GM21360 (cell line): ENCODE measurements around the gene ATN1.
"Not testable (repeated sequence)": the region's sequence is repeated elsewhere in the genome, so short reads cannot be mapped to it uniquely, and the experiment has no call there.

Experiments
- ATAC-seq: cut with Tn5 transposase; IDR thresholded peaks from one replicate; pipeline ENCODE4 v1.9.1; 2021; ENCODE audit warnings: mild to moderate bottlenecking, moderate library complexity; ENCODE audit not compliant: unreplicated experiment

ATN1 gene, protein sequence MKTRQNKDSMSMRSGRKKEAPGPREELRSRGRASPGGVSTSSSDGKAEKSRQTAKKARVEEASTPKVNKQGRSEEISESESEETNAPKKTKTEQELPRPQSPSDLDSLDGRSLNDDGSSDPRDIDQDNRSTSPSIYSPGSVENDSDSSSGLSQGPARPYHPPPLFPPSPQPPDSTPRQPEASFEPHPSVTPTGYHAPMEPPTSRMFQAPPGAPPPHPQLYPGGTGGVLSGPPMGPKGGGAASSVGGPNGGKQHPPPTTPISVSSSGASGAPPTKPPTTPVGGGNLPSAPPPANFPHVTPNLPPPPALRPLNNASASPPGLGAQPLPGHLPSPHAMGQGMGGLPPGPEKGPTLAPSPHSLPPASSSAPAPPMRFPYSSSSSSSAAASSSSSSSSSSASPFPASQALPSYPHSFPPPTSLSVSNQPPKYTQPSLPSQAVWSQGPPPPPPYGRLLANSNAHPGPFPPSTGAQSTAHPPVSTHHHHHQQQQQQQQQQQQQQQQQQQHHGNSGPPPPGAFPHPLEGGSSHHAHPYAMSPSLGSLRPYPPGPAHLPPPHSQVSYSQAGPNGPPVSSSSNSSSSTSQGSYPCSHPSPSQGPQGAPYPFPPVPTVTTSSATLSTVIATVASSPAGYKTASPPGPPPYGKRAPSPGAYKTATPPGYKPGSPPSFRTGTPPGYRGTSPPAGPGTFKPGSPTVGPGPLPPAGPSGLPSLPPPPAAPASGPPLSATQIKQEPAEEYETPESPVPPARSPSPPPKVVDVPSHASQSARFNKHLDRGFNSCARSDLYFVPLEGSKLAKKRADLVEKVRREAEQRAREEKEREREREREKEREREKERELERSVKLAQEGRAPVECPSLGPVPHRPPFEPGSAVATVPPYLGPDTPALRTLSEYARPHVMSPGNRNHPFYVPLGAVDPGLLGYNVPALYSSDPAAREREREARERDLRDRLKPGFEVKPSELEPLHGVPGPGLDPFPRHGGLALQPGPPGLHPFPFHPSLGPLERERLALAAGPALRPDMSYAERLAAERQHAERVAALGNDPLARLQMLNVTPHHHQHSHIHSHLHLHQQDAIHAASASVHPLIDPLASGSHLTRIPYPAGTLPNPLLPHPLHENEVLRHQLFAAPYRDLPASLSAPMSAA (N-terminal part only)

DNA sequence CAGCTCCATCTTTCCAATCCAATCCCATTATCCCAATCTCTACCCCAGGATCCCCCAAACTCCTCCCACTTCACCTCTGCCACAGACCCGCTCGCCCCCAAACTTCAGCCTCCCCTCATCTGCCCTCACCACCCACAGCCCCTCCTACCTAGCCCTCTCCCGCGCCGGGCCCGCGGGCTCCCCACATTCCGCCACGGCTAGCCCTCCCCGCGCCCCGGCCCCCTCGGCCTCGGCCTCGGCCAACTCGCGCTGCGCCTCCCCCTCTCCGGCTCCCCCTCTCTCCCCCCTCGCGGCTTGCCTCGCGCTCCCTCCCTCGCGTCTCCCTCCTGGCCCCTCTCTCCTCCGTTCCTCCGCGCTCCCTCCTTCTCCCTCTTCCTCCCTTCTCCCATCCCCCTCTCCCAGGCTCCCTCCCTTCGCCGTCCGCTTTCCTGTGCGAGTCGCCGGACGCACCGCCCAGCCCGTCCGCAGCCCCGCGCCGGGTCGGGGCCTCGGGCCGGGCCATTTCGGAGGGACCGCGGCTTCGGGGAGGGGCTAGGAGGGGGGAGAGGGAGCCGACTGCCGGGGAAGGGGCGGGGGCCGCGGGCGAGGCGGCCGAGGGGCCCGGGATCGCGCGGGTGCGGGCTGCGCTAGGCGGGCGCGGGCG lies at the start of gene ATN1:
TSS of gene ATN1 (plus strand) at position 581 of the 643 bp plus-strand sequence. CDS start 6,043 bp downstream, outside the sequence.
- no peak for ATAC-seq

DNA sequence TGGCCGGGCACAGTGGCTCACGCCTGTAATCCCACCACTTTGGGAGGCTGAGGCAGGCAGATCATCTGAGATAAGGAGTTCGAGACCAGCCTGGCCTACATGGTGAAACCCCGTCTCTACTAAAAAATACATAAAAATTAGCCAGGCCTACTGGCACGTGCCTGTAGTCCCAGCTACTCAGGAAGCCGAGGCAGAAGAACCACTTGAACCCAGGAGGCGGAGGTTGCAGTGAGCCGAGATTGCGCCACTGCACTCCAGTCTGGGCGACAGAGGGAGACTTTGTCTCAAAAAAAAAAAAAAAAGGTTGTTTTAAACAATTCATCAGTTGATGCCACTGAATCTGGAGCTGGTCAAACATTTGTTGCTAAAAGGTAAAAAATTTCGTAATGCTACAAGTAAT lies 47.9 kb upstream of the ATN1 start:
- ATAC-seq: not testable (repeated sequence)

DNA sequence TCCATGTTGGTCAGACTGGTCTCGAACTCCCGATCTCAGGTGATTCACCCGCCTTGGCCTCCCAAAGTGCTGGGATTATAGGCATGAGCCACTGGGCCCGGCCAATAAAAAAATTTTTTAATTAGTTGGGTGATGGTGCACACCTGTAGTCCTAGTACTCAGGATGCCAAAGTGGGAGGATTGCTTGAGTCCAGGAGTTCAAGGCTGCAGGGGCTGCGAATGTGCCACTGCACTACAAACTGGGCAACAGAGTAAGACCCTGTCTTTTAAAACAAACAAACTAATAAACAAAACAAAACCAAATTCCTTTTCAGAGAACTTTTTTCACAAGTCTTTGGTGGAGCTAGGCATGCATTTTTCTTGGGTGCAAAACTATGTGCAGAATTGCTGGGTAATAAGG lies 44.5 kb upstream of the ATN1 start:
- ATAC-seq: no peak

DNA sequence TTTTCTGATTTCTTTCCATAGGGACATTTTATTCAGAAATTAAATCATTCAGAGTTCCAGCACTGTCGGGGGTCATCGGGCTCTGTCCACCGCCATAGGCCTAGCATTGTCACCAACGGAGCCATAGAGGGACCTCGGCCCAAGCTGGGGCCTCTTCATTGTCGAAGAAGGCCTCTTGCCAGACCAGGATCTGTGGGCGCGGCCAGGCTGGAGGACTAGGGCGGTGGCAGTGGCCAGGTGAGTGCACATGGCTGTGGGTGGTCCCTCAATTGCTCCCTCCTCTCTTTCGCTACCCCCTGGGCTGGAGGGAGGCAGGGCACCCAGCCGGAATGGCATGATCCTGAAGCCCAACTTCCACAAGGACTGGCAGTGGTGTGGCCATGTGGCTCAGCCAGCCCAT lies 44.1 kb upstream of the ATN1 start:
- no peak for ATAC-seq

DNA sequence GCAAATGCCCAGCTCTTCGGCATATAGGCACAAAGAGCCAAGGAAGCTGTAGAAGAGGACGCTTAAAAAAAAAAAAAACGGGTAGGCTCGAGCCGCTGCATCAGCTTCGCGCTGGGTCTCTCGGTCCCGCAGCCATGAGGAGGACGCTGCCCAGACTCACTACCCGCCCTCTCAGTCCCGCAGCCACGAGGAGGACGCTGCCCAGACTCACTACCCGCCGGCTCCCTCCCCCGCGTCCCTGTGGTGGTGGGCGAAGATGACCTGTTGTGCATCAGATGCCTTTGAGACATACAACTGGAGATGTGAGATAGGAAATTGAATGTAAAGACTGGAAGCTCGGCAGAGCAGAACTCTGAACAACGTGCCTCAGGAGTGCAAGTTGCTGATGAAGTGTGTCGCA lies 43.2 kb upstream of the ATN1 start:
- no peak for ATAC-seq

DNA sequence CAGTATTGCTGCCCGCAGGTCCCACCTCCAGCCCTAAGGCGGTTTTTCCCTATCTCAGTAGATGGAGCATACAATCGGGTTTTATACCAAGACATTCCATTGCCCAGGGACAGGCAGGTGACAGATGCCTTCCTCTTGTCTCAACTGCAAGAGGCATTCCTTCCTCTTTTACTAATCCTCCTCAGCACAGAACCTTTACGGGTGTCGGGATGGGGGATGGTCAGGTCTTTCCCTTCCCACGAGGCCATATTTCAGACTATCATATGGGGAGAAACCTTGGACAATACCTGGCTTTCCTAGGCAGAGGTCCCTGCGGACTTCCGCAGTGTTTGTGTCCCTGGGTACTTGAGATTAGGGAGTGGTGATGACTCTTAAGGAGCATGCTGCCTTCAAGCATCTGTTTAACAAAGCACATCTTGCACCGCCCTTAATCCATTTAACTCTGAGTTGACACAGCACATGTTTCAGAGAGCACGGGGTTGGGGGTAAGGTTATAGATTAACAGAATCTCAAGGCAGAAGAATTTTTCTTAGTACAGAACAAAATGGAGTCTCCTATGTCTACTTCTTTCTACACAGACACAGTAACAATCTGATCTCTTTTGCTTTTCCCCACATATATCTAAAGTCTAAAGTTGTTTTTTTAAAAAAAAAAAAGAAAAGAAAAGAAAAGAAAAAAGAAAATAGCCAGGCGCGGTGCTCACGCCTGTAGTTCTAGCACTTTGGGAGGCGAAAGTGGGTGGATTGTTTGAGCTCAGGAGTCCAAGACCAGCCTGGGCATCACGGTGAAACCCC lies 41.4 kb upstream of the ATN1 start:
- not testable (repeated sequence) for ATAC-seq

DNA sequence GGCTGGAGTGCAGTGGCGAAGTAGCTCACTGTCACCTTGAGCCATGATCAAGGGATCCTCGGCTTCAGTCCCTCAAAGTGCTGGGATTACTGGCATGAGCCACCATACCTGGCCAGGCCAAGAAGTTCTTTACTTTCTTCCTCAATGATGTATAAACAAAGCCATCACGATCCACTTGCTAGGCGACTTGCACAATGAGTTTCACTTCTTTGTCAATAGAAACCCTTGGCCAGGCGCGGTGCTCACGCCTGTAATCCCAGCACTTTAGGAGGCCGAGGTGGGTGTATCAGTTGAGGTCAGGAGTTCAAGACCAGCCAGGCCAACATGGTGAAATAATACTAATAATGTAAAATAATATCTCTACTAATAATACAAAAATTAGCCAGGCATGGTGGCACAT lies 40.3 kb upstream of the ATN1 start:
- ATAC-seq: no peak

DNA sequence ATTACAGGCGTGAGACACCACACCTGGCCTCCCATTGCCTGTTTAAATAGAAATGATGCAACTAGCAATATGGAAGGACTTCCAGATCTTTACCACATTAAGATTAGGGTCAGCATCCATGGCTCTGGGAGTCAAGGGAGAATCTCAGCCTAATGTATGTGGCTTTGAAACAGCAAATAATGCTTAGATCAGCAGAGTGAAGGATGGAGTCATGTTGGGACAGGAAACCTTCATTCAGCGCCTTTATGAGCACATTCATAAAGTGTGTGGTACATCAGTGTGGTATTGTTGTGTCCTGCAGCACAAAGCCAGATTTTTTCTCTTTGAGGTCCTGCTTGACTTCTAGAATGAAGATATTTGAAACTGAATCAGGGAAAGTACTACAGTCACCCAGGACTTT lies 39.4 kb upstream of the ATN1 start:
- ATAC-seq: no peak

DNA sequence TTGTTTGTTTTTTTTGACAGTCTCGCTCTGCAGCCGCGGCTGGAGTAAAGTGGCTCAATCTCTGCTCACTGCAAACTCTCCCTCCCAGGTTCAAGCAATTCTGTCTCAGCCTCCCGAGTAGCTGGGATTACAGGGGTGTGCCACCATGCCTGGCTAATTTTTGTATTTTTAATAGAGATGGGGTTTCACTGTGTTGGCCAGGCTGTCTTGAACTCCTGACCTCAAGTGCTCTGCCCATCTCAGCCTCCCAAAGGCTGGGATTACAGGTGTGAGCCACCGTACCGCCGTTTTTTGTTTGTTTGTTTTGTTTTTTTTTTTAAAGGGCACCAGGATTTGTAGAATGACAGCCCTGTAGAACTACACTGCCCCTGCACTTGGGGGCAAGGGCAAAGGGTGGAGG lies 39.0 kb upstream of the ATN1 start:
- not testable (repeated sequence) for ATAC-seq

DNA sequence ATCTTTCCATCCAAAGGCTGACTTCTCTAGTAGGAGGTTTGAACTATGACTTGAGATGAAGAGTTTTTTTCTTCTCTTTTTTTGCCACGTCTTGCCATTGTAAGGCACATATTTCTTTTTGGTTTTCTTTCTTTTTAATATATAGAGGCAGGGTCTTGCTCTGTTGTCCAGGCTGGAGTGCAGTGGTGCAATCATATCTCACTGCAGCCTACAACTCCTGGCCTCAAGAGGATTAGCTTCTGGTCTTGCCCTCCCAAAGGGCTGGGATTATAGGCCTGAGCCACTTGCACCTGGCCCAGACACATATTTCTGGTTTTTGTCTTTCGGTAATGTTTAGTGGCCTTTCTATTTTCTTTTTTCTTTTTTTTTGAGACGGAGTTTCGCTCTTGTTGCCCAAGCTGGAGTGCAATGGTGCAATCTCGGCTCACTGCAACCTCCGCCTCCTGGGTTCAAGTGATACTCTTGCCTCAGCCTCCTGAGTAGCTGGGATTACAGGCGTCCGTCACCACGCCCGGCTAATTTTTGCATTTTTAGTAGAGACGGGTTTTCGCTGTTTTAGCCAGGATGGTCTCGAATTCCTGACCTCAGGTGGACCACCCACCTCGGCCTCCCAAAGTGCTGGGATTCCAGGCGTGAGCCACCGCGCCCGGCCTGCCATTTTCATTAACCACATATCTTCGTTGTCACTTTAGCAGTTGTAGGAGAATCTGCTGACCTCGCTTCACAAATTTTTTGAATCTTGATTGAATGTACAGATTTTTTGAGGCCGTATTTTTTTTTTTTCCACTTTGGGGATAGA lies 37.8 kb upstream of the ATN1 start:
- ATAC-seq: not testable (repeated sequence)

DNA sequence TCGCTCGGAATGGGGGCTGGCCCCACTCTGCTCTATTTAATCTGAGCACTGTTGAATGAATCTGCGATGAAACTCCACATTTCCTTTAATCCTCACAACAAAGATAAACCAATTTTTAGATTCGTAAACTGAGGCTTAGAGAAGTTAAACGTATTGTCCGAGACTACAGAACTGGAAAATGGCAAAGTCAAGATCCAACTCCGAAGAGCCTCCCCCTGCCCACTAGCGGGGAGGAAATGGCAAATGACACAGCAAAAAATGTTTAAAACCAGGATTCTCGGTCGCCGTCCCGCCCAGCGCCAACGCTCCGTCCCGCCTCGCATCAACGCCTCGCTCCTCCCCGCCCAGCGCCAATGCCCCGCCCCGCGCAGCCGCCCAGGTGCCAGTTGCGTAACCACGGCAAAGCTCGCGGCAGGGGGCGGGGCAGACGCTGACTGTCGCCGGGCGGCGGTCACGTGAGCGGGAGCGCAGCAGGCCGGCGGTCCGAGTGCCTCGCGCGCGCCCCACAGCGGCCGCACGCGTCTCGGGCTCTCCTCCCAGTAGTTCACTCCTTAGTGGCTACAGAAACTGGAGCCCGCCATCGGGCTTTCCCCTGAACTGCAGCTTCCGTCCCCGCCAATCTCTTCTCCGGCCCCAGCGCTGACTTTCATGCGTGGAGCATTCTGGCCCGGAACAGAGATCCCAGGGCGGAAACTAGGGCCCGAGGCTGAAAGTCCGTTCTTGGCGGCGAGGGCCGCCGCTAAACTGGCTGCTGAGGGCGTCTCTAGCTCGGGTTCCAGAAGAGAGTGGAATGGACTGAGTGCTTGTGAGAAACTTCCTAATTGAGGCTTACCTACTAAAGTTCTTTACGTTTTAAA lies 36.7 kb upstream of the ATN1 start:
- ATAC-seq: peak; percentile 96

DNA sequence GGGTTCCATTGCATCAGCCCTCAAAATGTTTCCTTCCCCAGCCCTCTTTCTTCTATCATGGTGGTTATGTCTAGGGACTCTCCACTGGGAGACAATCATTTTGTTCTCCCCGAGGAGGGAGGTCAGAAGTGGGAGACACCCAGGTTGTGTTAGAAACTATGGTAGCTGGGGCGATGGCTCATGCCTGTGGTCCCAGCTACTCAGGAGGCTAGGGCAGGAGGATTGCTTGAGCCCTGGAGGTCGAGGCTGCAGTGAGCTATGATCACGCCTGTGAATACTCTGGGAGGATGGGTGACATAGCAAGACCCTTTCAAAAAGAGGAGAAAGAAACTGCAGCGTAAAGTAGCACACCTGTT lies 36.1 kb upstream of the ATN1 start:
- ATAC-seq: no peak

DNA sequence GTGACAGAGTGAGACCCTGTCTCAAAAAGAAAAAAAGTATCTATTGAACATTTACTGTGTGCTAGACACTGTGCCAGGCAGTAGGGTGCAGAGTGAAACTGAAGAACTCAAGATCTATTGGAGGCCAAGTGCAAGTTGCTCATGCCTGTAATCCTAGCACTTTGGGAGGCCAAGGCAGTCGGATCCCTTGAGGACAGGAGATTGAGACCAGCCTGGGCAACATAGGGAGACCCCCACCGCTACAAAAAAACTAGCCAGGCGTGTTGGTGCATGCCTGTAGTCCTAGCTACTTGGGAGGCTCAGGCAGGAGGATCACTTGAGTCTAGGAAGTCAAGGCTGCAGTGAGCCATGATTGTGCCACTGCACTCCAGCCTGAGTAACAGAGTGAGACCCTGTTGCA lies 35.1 kb upstream of the ATN1 start:
- not testable (repeated sequence) for ATAC-seq

DNA sequence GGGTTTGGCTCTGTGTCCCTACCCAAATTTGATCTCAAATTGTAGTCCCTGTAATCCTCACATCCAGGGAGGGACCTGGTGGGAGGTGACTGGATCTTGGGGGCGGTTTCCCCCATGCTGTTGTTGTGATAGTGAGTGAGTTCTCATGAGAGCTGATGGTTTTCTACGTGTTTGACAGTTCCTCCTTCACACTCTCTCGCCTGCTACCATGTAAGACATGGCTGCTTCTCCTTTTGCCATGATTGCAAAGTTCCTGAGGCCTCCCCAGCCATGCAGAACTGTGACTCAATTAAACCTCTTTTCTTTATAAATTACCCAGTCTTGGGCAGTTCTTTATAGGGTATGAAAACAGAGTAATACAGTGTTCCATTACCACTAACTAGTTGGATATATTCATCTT lies 33.4 kb upstream of the ATN1 start:
- ATAC-seq: no peak

DNA sequence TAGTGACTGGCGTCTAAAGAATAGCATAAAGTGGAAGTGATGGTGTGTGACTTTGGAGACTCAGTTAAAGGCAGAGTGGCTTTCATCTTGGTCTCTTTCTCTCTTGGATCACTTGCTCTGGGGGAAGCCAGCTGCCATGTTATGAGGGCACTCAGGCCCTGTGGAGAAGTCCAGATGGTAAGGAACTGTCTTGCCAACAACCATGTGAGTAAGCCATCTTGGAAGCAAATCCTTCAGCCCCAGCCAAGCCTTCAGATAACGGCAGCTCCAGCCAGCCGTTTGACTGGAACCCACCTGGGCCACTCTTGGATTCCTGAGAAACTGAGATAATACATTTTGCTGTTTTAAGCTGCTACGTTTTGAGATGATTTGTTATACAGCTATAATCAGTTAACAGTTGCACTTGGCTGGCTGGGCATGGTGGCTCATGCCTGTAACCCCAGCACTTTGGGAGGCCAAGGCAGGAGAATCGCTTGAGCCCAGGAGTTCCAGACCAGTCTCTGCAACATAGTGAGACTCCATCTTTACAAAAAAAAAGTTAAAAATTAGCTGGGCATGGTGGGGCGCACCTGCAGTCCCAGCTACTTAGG lies 30.8 kb upstream of the ATN1 start:
- no peak for ATAC-seq

DNA sequence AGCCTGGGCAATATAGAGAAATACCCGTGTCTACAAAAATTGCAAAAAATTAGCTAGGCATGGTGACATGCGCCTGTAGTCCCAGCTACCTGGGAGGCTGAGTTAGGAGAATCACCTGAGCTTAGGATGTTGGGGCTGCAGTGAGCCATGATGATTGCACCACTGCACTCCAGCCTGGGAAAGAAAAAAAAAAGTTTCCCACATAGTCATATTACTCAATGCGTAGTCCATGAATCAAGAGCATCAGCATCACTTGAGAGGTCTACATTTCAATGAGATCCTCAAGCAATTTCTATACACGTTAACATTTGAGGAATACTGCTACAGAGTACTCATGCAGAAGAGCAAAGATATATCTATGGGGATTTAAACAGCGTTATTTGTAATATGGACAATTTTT lies 28.3 kb upstream of the ATN1 start:
- no peak for ATAC-seq

DNA sequence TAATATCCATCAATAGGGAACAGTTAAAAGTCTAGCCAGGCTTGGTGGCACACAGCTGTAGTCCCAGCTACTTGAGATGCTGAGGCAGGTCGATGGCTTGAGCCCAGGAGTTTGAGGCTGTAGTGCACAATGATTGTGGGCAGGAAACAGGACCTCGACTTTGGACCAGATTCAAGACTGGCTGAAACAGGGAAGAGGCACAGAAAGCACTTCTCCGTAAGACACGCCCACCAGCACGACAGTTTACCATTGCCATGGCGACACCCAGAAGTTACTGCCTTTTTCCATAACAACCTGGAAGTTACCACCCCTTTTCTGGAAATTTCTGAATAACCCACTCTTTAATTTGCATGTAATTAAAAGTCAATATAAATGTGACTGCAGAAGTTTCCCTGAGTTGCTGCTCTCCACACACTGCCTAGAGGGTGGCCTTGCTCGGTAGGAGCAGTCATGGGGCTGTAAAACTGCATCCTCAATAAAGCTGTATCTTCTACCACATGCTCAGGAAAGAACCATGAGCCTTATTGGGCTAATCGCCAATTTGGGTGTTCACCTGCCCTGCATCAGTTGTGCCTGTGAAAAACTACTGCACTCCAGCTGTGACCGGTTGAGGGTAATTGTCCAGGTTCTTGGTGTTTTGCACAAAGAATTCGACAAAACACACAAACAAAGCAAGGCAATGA lies 27.8 kb upstream of the ATN1 start:
- ATAC-seq: no peak

DNA sequence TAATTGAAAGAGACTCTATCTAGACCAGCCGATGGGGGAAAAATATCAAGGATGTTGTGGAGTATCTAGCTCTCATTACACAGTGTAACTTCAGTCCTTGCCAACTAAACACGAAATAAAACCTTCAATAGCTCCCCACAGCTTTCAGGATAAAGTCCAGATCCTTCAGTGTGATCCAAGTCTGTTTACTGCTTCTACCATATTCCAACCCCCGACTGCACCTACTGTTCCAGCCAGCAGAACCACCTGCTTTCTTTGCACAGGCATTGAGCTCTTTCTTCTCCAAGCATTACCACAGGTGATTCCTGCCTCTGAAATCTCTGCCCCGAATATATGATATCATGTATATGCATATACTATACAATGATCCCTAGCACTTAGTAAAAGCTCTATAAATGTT lies 25.3 kb upstream of the ATN1 start:
- no peak for ATAC-seq
